ENCODE data around the gene CYP2S1.
A peak's percentile ranks its signal among the peaks of the same experiment; 100 is the strongest.

The CYP2S1 gene

DNA sequence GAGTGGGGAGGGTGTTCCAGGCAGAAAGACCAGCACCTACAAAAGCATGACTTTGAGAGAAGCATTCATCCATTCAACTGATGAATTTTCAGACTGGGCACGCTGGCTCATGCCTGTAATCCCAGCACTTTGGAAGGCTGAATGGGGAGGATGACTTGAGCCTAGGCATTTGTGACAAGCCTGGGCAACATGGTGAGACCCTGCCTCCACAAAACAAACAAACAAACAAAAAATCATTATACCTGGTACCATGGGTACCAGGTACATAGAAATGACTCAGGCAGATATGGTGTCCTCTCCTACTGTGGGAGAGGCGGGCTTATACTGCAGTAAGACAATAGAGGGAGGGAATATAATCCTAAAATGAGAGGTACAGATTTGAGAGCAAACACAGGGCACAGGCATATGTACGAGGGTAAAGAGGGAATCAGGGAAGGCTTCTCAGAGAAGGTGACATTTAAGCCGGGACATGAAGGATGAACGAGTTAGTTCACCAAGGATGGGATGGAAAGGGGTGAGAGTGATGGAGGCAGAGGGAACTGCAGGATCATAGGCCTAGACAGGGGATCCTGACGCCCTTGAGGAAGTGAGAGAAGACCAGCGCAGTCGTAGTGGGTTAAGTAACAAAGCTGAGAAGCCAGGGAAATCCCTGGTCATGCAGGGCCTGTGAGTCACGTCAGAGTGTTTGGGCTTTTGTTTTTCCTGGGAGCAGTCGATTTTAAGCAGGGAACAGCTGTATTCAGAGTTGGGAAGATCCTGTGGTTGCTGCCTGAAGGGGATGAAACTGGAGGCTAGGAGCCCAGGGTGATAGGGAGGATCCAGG is 2.9 kb downstream of the CYP2S1 start:
- DNase-seq = no peak

DNA sequence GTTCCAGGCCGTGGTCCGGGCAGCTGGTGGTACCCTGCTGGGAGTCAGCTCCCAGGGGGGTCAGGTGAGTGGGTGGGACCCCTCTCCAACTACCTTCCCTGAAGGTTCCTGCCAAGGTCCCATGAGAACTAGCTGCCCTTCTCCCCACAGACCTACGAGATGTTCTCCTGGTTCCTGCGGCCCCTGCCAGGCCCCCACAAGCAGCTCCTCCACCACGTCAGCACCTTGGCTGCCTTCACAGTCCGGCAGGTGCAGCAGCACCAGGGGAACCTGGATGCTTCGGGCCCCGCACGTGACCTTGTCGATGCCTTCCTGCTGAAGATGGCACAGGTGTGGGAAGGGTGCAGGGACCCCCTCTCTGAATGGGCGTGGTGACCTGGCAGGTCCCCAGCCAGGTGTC is 5.5 kb downstream of the CYP2S1 start:
- no peak for DNase-seq

DNA sequence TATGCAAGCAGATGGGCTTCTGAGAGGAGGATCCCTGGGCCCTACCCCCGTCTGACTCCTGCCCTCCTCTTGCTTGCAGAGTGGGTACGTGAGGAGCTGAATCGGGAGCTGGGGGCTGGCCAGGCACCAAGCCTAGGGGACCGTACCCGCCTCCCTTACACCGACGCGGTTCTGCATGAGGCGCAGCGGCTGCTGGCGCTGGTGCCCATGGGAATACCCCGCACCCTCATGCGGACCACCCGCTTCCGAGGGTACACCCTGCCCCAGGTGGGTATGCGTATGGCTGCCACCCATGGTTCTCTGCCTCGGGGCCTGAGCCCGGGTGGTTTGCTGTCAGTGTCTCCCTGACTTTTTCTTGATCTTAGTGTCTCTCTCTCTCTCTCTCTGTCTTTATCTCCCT is 10.4 kb downstream of the CYP2S1 start:
- DNase-seq = no peak

DNA sequence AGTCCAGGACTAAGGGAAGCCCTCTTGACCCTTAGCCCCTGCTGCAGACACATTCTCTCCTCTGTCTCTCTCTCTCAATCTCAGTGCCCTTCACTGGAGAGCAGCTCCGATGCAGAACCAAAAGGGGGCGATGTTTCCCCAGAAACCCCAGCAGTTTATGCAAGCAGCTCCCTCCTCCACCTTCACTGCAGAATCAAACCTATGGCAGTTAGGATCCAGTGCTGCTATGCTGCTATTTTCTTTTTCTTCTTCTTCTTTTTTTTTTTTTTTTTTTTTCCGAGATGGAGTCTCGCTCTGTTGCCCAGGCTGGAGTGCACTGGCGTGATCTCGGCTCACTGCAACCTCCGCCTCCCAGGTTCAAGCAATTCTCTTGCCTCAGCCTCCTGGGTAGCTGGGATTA is 11.3 kb downstream of the CYP2S1 start:
- DNase-seq = peak; percentile 20

DNA sequence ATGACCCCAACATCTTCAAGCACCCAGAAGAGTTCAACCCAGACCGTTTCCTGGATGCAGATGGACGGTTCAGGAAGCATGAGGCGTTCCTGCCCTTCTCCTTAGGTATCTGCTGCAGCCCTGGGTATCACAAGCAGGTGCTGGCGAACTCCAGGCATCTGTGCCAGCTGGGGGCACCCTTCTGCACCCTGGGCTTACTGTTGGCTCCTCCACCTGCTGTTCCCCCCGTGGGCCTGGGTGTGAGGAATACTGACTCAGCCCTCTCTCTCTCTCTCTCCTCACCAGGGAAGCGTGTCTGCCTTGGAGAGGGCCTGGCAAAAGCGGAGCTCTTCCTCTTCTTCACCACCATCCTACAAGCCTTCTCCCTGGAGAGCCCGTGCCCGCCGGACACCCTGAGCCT is 13.0 kb downstream of the CYP2S1 start:
- no peak for DNase-seq

DNA sequence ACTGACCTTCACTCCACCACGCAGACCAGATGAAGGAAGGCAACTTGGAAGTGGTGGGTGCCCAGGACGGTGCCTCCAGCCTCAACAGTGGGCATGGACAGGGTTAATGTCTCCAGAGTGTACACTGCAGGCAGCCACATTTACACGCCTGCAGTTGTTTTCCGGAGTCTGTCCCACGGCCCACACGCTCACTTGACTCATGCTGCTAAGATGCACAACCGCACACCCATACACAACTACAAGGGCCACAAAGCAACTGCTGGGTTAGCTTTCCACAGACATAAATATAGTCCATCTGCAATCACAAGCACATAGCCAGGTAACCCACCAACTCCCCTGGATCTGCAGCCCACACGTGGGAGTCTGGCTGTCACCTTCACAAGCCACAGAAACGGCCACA is 13.4 kb downstream of the CYP2S1 start:
- DNase-seq = no peak

DNA sequence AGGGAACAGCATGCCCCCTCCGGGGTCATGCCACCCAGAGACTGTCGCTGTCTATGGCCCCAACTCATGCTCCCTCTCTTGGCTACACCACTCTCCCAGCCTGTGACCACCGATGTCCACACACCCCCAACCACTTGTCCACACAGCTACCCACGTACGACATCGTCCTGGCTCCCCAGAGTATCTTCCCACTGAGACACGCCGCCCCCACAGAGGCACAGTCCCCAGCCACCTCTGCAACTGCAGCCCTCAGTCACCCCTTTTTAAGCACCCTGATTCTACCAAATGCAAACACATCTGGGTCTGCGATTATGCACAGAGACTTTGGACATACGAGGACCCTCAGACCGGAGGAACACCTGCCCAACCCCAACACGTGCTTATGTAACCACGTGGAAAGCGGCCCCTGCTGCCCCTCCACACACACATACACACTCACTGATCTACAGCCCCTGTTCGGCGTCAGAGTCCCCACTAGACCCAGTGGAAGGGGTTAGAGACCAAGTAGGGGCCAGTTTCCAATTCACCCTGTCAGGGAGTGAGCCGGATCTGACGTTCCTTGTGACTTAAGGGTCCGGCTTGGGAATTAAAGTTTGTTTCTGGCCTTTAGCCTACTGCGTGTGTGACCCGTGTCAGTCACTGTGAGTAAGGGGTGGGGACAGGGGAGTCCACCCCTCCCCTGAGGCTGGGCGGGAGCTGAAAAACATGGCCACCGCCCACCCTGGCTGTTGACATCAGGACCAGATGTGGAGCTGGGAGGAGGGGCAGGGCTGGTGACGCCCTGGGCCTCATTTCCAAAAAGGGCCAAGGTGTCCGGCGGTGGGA is 14.1 kb downstream of the CYP2S1 start:
- DNase-seq = no peak

DNA sequence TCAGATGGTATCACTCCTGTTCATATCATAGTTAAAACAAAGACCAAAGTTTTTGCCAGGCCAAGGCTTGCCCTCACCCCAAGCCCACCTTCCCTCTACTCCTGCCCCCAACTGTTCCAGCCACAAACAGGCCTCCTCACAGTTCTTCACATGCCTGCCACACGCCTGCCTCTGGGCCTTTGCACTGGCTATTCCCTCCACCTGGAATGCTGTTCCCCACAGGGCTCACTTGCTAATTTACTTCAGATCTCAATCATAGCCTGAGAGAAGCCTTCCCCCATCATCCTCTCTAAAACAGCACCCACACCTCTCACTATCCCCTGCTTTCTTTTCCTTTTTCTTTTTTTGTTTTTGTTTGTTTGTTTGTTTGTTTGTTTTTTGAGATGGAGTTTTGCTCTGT is 21.1 kb downstream of the CYP2S1 start:
- no peak for DNase-seq

DNA sequence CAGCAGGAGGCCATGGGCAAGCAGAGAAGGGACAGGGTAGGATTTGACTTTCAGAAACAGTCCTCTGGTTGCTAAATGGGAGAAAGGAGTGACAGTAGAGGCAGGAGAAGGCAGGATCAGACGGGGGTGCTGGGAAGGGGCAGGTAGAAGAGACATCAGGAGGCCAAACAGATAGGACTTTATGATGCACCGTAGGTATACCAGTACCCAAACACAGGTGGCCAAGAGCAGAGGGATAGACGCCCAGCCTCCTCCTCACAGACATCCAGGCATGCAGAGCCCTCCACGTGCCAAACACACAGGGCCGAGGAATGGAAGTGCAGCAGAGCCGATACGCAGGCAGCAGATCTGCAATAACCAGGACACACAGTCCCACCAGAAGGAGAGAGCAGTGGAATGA is 24.7 kb downstream of the CYP2S1 start:
- DNase-seq = no peak

DNA sequence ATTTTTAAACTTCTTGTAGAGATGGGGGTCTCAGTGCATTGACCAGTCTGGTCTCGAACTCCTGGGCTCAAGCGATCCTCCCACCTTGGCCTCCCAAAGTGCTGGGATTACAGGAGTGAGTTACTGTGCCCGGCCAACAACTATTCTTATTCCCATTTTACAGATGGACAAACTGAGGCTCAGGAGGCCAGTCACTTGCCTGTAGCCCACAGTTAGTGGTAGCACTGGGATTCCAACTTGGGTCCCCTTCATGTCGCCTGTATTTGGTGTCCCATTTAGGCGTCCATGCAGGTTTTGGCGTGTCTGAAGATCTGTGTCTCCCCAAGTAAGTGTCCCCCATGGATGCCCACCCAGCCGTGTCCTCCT is 25.2 kb downstream of the CYP2S1 start:
- no peak for DNase-seq

DNA sequence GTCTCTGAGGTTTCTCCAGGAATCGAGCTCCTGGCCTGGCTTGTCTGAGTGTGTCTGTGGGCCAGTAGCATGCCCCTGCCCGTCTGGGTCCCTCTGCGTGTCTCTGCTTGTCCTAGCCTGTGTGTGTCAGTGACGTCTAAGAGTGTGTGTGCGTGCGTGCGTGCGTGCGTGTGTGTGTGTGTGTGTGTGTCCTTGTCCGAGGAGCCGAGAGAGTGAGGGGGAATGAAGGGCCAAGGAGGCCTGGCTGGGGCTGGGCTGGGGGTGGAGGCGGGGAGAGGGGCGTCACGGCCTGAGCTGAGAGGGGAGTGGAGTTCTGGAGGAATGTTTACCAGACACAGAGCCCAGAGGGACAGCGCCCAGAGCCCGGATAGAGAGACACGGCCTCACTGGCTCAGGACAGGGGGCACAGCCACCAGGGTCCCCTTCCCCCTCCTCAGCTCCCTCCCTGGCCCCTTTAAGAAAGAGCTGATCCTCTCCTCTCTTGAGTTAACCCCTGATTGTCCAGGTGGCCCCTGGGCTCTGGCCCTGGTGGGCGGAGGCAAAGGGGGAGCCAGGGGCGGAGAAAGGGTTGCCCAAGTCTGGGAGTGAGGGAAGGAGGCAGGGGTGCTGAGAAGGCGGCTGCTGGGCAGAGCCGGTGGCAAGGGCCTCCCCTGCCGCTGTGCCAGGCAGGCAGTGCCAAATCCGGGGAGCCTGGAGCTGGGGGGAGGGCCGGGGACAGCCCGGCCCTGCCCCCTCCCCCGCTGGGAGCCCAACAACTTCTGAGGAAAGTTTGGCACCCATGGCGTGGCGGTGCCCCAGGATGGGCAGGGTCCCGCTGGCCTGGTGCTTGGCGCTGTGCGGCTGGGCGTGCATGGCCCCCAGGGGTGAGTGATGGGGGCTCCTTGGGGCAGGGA is 25.8 kb downstream of the CYP2S1 start, which contains the start of gene AXL:
TSS of gene AXL (plus strand) at position 609 of the 893 bp plus-strand sequence. CDS start at position 779, 170 bp downstream.
- no peak for DNase-seq

DNA sequence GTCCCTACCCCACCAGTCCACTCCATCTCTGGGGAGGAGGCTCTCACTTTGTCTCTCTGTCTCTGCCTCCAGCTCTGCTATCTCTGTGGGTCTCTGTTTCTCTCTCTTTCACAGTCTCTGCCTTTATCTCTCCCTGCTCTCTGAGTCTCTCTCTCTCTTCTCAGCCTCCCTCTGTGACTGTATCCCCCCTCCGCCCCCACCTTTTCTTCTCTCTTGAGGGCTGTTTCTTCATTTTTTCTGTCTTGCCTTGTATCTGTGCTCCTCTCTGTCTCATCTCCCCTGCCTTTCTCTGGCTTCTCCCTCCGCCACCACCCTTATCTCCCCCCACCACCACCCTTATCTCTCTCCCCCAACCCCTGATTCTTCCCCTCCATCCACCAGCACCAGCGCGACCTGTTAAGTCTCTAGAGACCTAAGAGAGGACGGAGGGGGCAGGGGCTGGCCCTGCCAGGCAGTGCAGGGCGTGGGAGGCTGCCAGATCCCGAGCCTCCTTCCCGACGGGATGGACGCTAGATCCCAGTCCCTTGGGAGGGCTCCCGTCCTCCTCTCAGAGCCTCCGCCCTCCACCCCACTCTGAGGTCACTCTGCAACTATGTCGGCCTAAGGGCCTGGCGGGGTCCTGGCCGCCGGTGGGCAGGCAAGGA is 27.0 kb downstream of the CYP2S1 start:
- no peak for DNase-seq

DNA sequence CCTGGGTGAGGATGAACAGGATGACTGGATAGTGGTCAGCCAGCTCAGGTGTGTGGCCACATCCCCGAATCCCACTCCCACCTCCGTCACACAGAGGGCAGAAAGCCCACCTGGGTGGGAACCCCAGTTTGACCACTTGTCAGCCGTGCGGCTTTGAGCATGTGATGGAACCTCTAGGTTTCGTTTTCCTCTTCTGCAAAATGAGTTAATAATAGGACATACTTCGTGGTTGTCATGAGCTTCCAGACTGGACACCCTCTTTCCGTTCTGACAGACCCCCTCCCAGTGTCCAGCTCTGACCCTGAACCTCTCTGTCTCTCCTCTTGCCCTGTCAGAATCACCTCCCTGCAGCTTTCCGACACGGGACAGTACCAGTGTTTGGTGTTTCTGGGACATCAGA is 27.8 kb downstream of the CYP2S1 start:
- no peak for DNase-seq

DNA sequence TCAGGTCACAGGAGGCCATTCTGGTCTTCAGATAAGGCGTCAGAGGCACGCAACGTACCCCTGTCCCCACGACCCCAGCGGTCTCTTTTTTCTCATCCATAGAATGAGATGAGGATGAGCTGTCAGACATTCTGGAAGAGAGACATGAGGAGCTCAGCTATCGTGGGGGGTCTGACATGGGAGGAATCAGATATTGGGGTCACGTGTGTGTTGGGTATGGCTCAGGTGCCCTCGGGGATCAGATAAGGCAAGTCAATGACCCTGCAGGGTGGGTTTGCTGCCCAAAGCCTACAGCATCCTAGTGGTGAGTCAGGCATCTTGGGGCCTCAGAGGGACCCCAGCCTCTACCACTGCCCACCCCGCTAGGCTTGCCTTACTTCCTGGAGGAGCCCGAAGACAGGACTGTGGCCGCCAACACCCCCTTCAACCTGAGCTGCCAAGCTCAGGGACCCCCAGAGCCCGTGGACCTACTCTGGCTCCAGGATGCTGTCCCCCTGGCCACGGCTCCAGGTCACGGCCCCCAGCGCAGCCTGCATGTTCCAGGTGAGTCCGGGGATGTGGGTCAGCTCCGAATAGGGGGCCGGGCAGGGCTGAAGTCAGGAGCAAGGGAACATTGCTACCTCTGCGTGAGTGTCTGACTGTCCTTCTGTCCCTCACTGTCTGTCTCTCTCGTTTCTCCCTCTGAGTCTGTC is 28.6 kb downstream of the CYP2S1 start:
- no peak for DNase-seq

DNA sequence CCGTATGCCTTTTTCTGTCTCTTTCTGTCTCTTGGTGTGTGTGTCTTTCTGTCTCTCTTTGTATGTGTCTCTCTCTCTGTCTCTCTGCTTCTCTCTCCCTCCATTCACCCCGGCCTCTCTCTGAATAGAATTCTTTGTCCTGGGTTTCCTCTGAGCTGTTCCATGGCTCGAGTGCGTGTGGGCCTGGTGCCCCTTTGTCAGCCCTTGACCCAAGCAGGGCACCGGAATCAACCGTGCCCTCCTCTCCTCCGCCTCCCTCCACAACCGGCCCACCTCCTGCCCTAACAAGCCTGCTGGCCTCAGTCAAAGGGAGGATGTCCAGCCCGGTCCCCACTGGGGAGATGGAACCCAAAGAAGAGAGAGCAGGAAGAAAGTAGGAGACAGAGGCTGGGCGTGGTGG is 29.2 kb downstream of the CYP2S1 start:
- no peak for DNase-seq

DNA sequence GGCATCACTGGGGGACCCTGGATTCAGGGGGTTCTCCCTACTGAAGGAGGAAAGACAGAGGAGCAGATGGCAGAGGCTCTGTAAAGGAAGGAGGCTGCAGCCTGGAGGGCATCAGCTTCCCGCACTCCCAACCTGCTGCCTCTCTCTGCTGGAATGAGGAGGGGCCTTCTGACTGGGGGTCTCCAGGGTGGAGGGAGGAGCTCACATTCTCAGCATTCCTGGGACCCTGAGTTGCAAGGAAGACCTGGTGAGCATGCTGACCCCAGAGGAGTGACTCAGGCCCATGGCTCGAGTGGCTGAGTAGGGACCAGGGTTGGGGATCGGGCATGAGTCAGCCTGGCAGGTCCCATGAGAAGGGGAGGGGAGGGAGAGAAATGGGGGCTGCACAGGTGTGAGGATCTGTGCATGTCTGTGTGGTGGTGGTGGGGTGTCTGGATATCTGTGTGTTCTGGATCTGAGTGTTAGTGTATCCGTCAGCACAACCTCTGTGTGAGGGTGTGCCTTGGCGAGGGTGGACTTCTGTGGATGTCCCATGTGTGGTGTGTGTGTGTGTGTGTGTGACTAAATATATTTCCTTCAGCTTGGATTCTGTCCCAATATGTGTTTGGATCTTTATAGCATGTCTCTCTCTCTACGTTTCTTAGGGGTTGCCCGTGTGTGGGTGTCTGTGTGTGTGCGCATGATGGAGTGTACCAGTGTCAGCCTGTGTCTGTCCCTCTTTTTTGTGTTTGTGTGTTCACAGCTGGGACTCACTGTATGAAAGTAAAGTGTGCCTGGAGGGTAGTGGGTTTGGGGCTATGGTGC is 30.6 kb downstream of the CYP2S1 start:
- DNase-seq = no peak

DNA sequence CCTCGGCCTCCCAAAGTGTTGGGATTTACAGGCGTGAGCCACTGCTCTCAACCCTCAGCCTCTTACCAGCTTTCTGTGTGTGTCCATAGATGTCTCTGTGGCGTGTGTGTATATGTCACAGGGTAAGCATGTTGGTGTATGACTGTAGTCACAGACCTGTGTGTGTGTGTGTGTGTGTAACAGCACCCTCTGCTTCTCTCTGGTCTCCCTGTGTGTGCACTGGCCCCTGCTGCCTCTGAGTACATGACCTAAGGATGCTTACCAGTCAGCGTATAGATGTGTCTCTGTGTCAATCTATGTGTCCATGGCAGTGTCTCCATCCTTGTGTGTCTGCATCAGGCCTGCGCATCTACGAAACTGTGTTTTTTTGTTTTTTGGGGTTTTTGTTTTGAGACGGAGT is 31.6 kb downstream of the CYP2S1 start:
- DNase-seq = no peak

DNA sequence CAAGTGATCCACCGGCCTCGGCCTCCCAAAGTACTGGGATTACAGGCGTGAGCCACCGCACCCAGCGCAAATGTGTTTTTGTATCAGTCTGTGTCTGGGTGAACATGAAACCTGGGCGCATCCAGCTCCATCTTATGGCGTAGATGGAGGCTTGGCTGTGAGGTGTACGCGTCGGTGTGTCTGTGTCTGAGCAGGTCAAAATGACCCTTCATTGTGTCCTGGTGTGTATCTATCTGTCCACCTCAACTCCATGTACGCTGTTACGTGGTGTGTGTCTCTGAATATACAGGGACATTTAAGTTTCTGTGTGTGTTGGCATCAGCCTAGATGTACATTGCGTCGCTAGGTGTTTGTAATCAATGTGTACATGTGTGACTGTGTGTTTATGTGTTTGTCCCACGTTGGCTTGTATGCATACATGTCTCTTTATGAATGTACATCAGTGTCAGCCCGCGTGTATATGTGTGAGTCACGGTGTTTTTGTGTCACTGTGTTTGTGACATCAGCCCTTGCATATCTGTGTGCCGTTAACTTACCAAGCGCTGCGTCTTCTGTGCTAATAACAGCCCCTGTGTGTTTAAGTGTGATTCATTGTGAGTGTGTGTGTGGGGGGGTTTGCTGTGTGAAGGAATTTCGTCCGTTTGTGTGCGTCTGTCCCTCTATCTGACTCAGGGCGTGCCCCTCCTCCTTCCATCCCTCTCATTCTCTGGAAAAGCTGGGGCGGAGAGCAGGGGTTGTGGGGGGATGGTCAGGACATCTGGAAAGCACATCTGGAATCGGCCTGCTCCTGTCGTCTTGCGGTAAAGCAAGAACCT is 32.4 kb downstream of the CYP2S1 start:
- DNase-seq = no peak

DNA sequence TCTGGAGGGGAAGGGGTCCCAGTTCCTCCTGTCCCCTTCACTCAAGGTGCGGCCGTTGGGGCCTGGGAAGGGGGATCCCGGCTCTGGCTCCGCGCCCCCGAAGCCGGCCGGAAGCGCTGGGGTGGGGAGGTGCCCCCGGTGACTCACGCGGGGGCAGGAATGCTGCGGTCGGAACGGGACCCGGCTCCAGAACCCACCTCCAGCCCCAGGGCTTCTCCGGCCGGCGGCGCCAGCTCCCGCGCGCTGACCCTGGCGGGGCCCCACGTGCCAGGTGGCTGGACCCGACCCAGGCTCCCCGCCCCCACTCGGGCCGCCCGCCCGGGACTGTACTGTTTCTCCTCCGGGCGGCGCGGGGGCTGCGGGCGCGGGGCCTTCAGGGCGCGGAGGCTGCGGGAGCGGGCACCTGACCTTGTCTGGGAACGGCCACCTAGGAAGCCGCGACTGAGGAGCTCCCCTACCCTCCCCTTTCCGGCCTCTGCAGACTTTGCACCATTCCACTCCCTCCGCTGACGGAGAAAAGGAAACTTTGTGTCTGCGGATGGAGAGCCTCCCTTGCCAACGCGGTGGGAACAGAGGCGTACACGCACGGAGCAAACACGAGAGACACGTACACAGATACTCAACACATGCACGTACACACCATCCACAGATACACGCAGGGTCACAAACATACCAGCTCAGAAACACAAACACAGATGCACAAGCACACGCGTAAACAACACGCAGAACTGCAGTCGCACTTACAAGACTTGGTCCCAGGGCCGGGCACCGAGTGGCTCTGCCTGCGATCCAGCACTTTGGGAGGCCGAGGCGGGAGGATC is 33.2 kb downstream of the CYP2S1 start:
- no peak for DNase-seq

Data from DMS79 (cell line).